CD4-positive, alpha-beta T cell treated with Interleukin-10 for 1 hour (primary cell): ENCODE data around the gene GORASP2.

Source experiments
- DNase-seq: peaks from one replicate; pipeline ENCODE4 v3.0.0-alpha.2; 2020

GORASP2 gene

GRCh38 chr2:171008550-171009205 lies 79.6 kb downstream of the GORASP2 start:
- no peak for DNase-seq

- no peak for DNase-seq
These were observed 80.3 kb downstream of the GORASP2 start for GRCh38 chr2:171009386-171009785.

- no peak for DNase-seq
These were observed 84.8 kb downstream of the GORASP2 start for GRCh38 chr2:171013851-171014250.

- no peak for DNase-seq
These were observed 87.1 kb downstream of the GORASP2 start for GRCh38 chr2:171016125-171016524.
